Fibroblast of the aortic adventitia (primary cell): ENCODE results near the gene FAM111B. TPM values are rescaled to one million over a fixed set of nuclear protein-coding genes. Genes with fewer than 3 reads are reported as not detected.
A peak's percentile ranks its signal among the peaks of the same experiment; 100 is the strongest.
"Not testable (repeated sequence)": the region's sequence is repeated elsewhere in the genome, so short reads cannot be mapped to it uniquely, and the experiment has no call there.

Source experiments
- DNase-seq: peaks from one replicate; pipeline ENCODE4 v3.0.0-alpha.2; 2010; ENCODE audit warnings: low read depth
- H3K4me3 ChIP-seq: 2 replicates; pipeline ENCODE4 v1.5.1; 2011; ENCODE audit warnings: low read depth, mild to moderate bottlenecking, control low read depth, low read length, moderate library complexity
- total RNA-seq: library from RNA; depleted of rRNA; stranded (reverse); fragments of >200 nt; gene quantifications from 2 replicates; pipeline ENCODE4 v1.2.3, GENCODE V29; 2012; ENCODE audit warnings: low replicate concordance
- TF ChIP-seq, protein P1 (sequence below): IDR thresholded peaks from 2 replicates; pipeline ENCODE4 v1.5.1; 2011; ENCODE audit warnings: mild to moderate bottlenecking, low read length, control low read depth, inconsistent platforms; ENCODE audit not compliant: insufficient read depth

Gene FAM111B
- total RNA-seq, 1 donor, result 42.9 TPM

GRCh38 chr11:59097113-59097708, 9.8 kb upstream of the FAM111B start:
- peak; percentile 72 for DNase-seq
- no peak overlapping the region for H3K4me3 ChIP-seq
- TF ChIP-seq, protein P1, sequence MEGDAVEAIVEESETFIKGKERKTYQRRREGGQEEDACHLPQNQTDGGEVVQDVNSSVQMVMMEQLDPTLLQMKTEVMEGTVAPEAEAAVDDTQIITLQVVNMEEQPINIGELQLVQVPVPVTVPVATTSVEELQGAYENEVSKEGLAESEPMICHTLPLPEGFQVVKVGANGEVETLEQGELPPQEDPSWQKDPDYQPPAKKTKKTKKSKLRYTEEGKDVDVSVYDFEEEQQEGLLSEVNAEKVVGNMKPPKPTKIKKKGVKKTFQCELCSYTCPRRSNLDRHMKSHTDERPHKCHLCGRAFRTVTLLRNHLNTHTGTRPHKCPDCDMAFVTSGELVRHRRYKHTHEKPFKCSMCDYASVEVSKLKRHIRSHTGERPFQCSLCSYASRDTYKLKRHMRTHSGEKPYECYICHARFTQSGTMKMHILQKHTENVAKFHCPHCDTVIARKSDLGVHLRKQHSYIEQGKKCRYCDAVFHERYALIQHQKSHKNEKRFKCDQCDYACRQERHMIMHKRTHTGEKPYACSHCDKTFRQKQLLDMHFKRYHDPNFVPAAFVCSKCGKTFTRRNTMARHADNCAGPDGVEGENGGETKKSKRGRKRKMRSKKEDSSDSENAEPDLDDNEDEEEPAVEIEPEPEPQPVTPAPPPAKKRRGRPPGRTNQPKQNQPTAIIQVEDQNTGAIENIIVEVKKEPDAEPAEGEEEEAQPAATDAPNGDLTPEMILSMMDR, result peak; percentile 80

DNA sequence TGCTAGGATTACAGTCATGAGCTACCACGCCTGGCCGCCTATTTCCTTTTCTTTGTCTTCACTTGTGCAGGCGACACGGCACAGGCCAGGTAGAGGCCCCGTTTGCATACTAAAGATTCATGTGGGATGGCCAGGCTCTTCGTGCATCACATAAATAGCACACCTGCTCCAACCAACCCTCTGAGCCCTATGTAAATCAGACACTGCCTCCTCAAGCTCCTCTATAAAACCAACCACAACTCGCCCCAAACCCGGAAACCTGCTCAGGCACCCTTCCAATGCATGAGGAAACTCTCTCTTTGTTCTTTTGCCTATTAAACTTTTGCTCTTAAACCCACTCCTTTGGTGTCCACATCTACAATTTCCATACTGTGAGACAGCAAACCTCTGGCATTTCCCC, 9.1 kb upstream of the FAM111B start:
- DNase-seq, H3K4me3 ChIP-seq: not testable (repeated sequence)

- DNase-seq, result peak; percentile 18
- TF ChIP-seq, protein P1, result peak; percentile 31
- H3K4me3 ChIP-seq, result peak overlapping the region; percentile 33
Observed at GRCh38 chr11:59102259-59102765, 4.7 kb upstream of the FAM111B start.

DNA sequence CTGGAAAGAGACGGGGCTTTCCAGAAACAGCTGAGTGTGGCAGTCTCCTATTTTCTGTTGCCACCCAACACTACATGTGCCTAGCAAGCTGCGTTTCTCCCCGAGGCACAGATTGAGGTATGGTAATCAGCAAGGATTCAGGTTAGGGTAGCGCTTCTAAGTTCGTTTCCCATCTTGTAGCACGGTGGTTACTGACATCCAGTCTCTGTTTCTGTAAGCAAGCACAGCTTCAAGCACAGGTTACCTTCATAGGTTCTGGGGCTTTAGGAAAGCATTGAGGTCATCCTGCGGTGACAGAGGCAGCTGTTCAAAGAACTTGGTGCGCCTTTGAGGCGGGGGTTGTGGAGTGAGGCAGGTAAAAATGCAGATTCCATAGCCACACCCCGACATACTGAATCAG, 684 bp downstream of the FAM111B start:
- DNase-seq, result not testable (repeated sequence)
- H3K4me3 ChIP-seq, result peak overlapping the region; percentile 72

GRCh38 chr11:59112494-59112893, 5.5 kb downstream of the FAM111B start:
- TF ChIP-seq, protein P1, result no peak
- H3K4me3 ChIP-seq, result no peak overlapping the region
- DNase-seq, result no peak

GRCh38 chr11:59114344-59114743, 7.3 kb downstream of the FAM111B start:
- no peak overlapping the region for H3K4me3 ChIP-seq
- no peak for DNase-seq
- TF ChIP-seq, protein P1, result no peak

GRCh38 chr11:59115553-59115952, 8.5 kb downstream of the FAM111B start:
- DNase-seq, result no peak
- TF ChIP-seq, protein P1, result no peak
- no peak overlapping the region for H3K4me3 ChIP-seq

- TF ChIP-seq, protein P1, result no peak
- H3K4me3 ChIP-seq, result no peak overlapping the region
- no peak for DNase-seq
Observed at GRCh38 chr11:59117774-59118173, 10.7 kb downstream of the FAM111B start.
